ENCODE results near the gene PTPN11. TPM values are rescaled to one million over a fixed set of nuclear protein-coding genes. Genes with fewer than 3 reads are reported as not detected.
A peak's percentile ranks its signal among the peaks of the same experiment; 100 is the strongest.

PTPN11 gene
- total and polyA plus RNA-seq, 2 donors (not counting 3 experiments of a cell fraction or from before 2014, with no cell fraction given): 36.5 to 107 TPM

DNA sequence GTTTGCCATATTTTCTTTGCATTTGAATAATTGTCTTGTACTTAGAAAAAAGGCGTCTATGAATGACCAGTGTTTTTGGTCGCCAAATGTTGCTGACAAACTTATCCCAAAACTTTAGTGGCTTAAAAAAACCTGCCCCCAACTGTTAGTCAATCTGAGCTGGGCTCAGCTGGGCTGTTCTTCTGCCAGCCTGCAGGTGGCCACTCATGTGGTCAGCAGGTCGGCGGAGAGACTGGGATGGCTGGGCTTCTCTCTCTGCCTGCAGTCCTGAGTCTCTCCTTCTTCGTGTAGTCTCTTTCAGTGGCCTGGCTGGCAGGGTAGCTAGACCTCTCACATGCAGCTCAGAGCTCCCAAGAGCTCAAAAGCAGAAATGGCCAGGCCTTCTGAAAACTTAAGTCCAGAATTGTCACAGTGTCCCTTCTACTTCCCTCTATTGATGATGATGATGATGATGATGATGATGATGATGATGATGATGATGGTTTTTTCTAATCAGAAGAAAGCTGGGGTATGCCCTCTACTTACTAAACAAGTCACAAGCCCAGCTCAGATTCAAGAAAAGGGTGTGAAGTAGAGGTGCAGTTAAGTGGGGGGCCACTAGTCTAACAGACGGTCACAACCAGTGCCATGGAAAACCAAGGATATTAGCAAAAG lies 87.9 kb downstream of the PTPN11 start:
- no peak overlapping the region for H3K27ac ChIP-seq (ENCODE audit: insufficient read depth, low read depth, low read length)
- no peak for FAIRE-seq
- no peaks in the 10 kb centered on the region for H3K4me1 ChIP-seq (ENCODE audit: control insufficient read depth, extremely low read depth, insufficient read depth, low read length)
- no TSS peak for BruUV-seq (replicated peaks)
- H2AFZ ChIP-seq (ENCODE audit: low read depth, low read length): no peak overlapping the region
- H3K79me2 ChIP-seq (ENCODE audit: control insufficient read depth, insufficient read depth, low read length): no peaks in the 10 kb centered on the region
- intact Hi-C loops (cut with micrococcal nuclease) (no loop called here), dilution Hi-C loops (cut with MboI; ENCODE audit: extremely low pct_ligation_motif_present, low sequenced_read_pairs) (no loop called here)
- no peak overlapping the region for H3K4me3 ChIP-seq (replicated peaks in 1 of 3; ENCODE audit: insufficient read depth in 1 of 3, low read depth in 1 of 3, low read length in 3 of 3)
- TF ChIP-seq EZH2 (IDR thresholded peaks at IDR 0.05; ENCODE audit: borderline replicate concordance, low read depth, low read length, severe bottlenecking) (no peak), GATA2 (IDR thresholded peaks at IDR 0.05; ENCODE audit: insufficient read depth, insufficient read length, low read depth, low read length) (no peak), MYC (IDR thresholded peaks at IDR 0.05; ENCODE audit: low read depth, low read length) (no peak)
- TF ChIP-seq, protein P1, sequence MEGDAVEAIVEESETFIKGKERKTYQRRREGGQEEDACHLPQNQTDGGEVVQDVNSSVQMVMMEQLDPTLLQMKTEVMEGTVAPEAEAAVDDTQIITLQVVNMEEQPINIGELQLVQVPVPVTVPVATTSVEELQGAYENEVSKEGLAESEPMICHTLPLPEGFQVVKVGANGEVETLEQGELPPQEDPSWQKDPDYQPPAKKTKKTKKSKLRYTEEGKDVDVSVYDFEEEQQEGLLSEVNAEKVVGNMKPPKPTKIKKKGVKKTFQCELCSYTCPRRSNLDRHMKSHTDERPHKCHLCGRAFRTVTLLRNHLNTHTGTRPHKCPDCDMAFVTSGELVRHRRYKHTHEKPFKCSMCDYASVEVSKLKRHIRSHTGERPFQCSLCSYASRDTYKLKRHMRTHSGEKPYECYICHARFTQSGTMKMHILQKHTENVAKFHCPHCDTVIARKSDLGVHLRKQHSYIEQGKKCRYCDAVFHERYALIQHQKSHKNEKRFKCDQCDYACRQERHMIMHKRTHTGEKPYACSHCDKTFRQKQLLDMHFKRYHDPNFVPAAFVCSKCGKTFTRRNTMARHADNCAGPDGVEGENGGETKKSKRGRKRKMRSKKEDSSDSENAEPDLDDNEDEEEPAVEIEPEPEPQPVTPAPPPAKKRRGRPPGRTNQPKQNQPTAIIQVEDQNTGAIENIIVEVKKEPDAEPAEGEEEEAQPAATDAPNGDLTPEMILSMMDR (IDR thresholded peaks at IDR 0.05; ENCODE audit: extremely low read depth in 1 of 2, insufficient read depth in 1 of 2, low read depth in 1 of 2, low read length in 2 of 2): peak in 1 of 2 donors; percentile 1
- H3K27me3 ChIP-seq (ENCODE audit: control insufficient read depth in 2 of 2, insufficient read depth in 2 of 2, low read length in 2 of 2): no peaks in the 10 kb centered on the region
- no peaks in the 10 kb centered on the region for H4K20me1 ChIP-seq (replicated peaks; ENCODE audit: control insufficient read depth, extremely low read depth, insufficient read depth, low read length)
- peaks cover 5 to 19% of the 10 kb centered on the region in 2 experiments for H3K36me3 ChIP-seq (ENCODE audit: control insufficient read depth in 2 of 2, extremely low read depth in 1 of 2, insufficient read depth in 2 of 2, low read length in 2 of 2)
- no peak overlapping the region for H3K9ac ChIP-seq (replicated peaks; ENCODE audit: extremely low read depth, insufficient read depth, low read length)
- H3K9me1 ChIP-seq (replicated peaks; ENCODE audit: control insufficient read depth, extremely low read depth, insufficient read depth, low read length): no peaks in the 10 kb centered on the region
- H3K9me3 ChIP-seq (replicated peaks; ENCODE audit: control insufficient read depth, insufficient read depth, low read length): no peaks in the 10 kb centered on the region
- ChIA-PET POLR2A (no interaction called here), CTCF (no interaction called here)
- no peak for DNase-seq (ENCODE audit: low read depth, low spot score)
- H3K4me2 ChIP-seq (ENCODE audit: insufficient read depth, low read length): no peak overlapping the region

DNA sequence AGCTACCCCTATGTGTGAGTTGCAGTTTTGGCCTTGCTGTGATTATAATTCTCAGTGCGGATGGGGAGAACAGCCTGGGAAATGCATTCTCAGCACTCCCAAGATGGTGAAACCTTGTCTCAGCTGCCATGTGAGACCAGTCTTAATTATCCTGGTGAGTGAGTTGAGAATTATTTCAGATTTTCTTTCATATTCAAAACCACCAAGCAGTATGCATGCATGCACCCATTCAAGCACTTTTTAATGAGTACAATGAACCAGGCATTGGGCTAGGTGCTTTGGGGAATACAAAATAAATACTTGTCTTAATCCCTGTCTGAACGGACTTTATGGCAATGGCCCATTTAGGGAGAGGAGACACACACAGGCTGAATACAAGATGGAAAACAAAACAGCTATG lies 94.7 kb downstream of the PTPN11 start:
- intact Hi-C loops (cut with micrococcal nuclease): no loop called here

More for the DNA sequence above, 94.7 kb downstream of the PTPN11 start:
- Histone ChIP-seq H3K4me3 (replicated peaks in 1 of 3; ENCODE audit: insufficient read depth in 1 of 3, low read depth in 1 of 3, low read length in 3 of 3) (no peak overlapping the region), H3K27ac (ENCODE audit: insufficient read depth, low read depth, low read length) (no peak overlapping the region), H2AFZ (ENCODE audit: low read depth, low read length) (no peak overlapping the region), H3K4me2 (ENCODE audit: insufficient read depth, low read length) (no peak overlapping the region), H3K79me2 (ENCODE audit: control insufficient read depth, insufficient read depth, low read length) (no peaks in the 10 kb centered on the region), H3K9me1 (replicated peaks; ENCODE audit: control insufficient read depth, extremely low read depth, insufficient read depth, low read length) (no peaks in the 10 kb centered on the region), H3K4me1 (ENCODE audit: control insufficient read depth, extremely low read depth, insufficient read depth, low read length) (no peaks in the 10 kb centered on the region), H3K9ac (replicated peaks; ENCODE audit: extremely low read depth, insufficient read depth, low read length) (no peak overlapping the region), H3K36me3 (ENCODE audit: control insufficient read depth in 2 of 2, extremely low read depth in 1 of 2, insufficient read depth in 2 of 2, low read length in 2 of 2) (no peaks in the 10 kb centered on the region), H4K20me1 (replicated peaks; ENCODE audit: control insufficient read depth, extremely low read depth, insufficient read depth, low read length) (no peaks in the 10 kb centered on the region), H3K9me3 (replicated peaks; ENCODE audit: control insufficient read depth, insufficient read depth, low read length) (no peaks in the 10 kb centered on the region), H3K27me3 (ENCODE audit: control insufficient read depth in 2 of 2, insufficient read depth in 2 of 2, low read length in 2 of 2) (no peaks in the 10 kb centered on the region)
- peak; percentile 43 for FAIRE-seq
- ChIA-PET POLR2A (no interaction called here), CTCF (no interaction called here)
- TF ChIP-seq, protein P1 (IDR thresholded peaks at IDR 0.05; ENCODE audit: extremely low read depth in 1 of 2, insufficient read depth in 1 of 2, low read depth in 1 of 2, low read length in 2 of 2): no peak
- no peak for TF ChIP-seq MYC (IDR thresholded peaks at IDR 0.05; ENCODE audit: low read depth, low read length)
- no peak for TF ChIP-seq FOS (IDR thresholded peaks at IDR 0.05; ENCODE audit: borderline replicate concordance, insufficient read depth, low read length)
- no peak for TF ChIP-seq JUN (IDR thresholded peaks at IDR 0.05; ENCODE audit: borderline replicate concordance, insufficient read depth, insufficient read length, low read depth)
- TF ChIP-seq EZH2 (IDR thresholded peaks at IDR 0.05; ENCODE audit: borderline replicate concordance, low read depth, low read length, severe bottlenecking): no peak
- TF ChIP-seq POLR2AphosphoS5 (IDR thresholded peaks at IDR 0.05; ENCODE audit: insufficient read depth, low read depth, low read length): no peak
- TF ChIP-seq, protein P2, sequence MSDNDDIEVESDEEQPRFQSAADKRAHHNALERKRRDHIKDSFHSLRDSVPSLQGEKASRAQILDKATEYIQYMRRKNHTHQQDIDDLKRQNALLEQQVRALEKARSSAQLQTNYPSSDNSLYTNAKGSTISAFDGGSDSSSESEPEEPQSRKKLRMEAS (IDR thresholded peaks at IDR 0.05; ENCODE audit: insufficient read depth, insufficient read length): no peak
- TF ChIP-seq GATA2 (IDR thresholded peaks at IDR 0.05; ENCODE audit: insufficient read depth, insufficient read length, low read depth, low read length): no peak
- TF ChIP-seq POLR2A (IDR thresholded peaks at IDR 0.05; ENCODE audit: low read depth, low read length): no peak
- dilution Hi-C loops (cut with MboI; ENCODE audit: extremely low pct_ligation_motif_present, low sequenced_read_pairs): no loop called here
- BruUV-seq (replicated peaks): no TSS peak
- no peak for DNase-seq (ENCODE audit: low read depth, low spot score)
